GM23338 (cell line): ENCODE results near the gene AHDC1.

Source experiments
- EZH2phosphoT487 ChIP-seq: fragments of 200-600 bp; sonication (generic); IDR thresholded peaks from one replicate; pipeline ENCODE4 v1.8.1; 2018; ENCODE audit warnings: antibody characterized with exemption; ENCODE audit not compliant: unreplicated experiment
- JUNB ChIP-seq: IDR thresholded peaks from one replicate; pipeline ENCODE4 v1.6.1; 2016; ENCODE audit warnings: antibody characterized with exemption; ENCODE audit not compliant: unreplicated experiment
- POLR2AphosphoS5 ChIP-seq: IDR thresholded peaks from 2 replicates; pipeline ENCODE4 v1.6.1; 2016; ENCODE audit warnings: antibody characterized with exemption, low read depth
- TF ChIP-seq, protein P1 (sequence below), 2 experiments: fragments of 200-600 bp in 1 of 2; sonication (generic) in 1 of 2; conservative IDR thresholded peaks; 2 replicates each; pipeline versions ENCODE4 v1.5.1 to v1.6.1; 2016 to 2017; ENCODE audit warnings: antibody characterized with exemption in 2 of 2, low read depth in 2 of 2, mild to moderate bottlenecking in 2 of 2, moderate library complexity in 1 of 2
- TF ChIP-seq, protein P2 (sequence below): fragments of 250-450 bp; sonication (Bioruptor Pico); IDR thresholded peaks from 2 replicates; pipeline ENCODE4 v1.5.0; 2020; ENCODE audit warnings: mild to moderate bottlenecking, moderate library complexity

DNA sequence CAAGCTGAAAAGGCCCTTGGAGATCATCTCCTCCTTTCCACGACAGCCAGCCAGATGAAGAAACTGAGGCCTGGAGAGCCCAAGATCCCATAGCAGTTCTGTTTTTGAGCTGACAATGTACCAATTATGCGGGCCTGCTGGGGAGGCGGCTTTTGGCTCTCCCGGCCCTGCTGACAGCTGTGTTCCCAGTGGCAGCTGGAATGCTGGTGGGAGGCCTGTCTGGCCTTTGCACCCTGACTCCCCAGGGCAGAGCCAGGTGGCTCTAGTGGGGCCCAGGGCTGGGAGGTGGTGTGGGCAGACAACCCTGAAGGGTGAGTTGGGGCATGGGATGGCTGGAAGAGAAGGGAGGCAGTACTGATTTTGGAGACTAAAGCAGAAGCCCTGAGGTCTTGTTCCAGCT lies 83.3 kb downstream of the AHDC1 start:
- TF ChIP-seq, protein P1, sequence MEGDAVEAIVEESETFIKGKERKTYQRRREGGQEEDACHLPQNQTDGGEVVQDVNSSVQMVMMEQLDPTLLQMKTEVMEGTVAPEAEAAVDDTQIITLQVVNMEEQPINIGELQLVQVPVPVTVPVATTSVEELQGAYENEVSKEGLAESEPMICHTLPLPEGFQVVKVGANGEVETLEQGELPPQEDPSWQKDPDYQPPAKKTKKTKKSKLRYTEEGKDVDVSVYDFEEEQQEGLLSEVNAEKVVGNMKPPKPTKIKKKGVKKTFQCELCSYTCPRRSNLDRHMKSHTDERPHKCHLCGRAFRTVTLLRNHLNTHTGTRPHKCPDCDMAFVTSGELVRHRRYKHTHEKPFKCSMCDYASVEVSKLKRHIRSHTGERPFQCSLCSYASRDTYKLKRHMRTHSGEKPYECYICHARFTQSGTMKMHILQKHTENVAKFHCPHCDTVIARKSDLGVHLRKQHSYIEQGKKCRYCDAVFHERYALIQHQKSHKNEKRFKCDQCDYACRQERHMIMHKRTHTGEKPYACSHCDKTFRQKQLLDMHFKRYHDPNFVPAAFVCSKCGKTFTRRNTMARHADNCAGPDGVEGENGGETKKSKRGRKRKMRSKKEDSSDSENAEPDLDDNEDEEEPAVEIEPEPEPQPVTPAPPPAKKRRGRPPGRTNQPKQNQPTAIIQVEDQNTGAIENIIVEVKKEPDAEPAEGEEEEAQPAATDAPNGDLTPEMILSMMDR (conservative IDR thresholded peaks at IDR 0.05; ENCODE audit: low read depth in 2 of 2): no peak
- no peak for TF ChIP-seq POLR2AphosphoS5
- no peak for TF ChIP-seq JUNB
- no peak for TF ChIP-seq EZH2phosphoT487
- TF ChIP-seq, protein P2, sequence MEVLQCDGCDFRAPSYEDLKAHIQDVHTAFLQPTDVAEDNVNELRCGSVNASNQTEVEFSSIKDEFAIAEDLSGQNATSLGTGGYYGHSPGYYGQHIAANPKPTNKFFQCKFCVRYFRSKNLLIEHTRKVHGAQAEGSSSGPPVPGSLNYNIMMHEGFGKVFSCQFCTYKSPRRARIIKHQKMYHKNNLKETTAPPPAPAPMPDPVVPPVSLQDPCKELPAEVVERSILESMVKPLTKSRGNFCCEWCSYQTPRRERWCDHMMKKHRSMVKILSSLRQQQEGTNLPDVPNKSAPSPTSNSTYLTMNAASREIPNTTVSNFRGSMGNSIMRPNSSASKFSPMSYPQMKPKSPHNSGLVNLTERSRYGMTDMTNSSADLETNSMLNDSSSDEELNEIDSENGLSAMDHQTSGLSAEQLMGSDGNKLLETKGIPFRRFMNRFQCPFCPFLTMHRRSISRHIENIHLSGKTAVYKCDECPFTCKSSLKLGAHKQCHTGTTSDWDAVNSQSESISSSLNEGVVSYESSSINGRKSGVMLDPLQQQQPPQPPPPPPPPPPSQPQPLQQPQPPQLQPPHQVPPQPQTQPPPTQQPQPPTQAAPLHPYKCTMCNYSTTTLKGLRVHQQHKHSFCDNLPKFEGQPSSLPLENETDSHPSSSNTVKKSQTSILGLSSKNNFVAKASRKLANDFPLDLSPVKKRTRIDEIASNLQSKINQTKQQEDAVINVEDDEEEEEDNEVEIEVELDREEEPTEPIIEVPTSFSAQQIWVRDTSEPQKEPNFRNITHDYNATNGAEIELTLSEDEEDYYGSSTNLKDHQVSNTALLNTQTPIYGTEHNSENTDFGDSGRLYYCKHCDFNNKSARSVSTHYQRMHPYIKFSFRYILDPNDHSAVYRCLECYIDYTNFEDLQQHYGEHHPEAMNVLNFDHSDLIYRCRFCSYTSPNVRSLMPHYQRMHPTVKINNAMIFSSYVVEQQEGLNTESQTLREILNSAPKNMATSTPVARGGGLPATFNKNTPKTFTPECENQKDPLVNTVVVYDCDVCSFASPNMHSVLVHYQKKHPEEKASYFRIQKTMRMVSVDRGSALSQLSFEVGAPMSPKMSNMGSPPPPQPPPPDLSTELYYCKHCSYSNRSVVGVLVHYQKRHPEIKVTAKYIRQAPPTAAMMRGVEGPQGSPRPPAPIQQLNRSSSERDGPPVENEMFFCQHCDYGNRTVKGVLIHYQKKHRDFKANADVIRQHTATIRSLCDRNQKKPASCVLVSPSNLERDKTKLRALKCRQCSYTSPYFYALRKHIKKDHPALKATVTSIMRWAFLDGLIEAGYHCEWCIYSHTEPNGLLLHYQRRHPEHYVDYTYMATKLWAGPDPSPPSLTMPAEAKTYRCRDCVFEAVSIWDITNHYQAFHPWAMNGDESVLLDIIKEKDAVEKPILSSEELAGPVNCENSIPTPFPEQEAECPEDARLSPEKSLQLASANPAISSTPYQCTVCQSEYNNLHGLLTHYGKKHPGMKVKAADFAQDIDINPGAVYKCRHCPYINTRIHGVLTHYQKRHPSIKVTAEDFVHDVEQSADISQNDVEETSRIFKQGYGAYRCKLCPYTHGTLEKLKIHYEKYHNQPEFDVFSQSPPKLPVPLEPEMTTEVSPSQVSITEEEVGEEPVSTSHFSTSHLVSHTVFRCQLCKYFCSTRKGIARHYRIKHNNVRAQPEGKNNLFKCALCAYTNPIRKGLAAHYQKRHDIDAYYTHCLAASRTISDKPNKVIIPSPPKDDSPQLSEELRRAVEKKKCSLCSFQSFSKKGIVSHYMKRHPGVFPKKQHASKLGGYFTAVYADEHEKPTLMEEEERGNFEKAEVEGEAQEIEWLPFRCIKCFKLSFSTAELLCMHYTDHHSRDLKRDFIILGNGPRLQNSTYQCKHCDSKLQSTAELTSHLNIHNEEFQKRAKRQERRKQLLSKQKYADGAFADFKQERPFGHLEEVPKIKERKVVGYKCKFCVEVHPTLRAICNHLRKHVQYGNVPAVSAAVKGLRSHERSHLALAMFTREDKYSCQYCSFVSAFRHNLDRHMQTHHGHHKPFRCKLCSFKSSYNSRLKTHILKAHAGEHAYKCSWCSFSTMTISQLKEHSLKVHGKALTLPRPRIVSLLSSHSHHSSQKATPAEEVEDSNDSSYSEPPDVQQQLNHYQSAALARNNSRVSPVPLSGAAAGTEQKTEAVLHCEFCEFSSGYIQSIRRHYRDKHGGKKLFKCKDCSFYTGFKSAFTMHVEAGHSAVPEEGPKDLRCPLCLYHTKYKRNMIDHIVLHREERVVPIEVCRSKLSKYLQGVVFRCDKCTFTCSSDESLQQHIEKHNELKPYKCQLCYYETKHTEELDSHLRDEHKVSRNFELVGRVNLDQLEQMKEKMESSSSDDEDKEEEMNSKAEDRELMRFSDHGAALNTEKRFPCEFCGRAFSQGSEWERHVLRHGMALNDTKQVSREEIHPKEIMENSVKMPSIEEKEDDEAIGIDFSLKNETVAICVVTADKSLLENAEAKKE (CRISPR knock-in tag): no peak
